Stimulated activated CD8-positive, alpha-beta memory T cell treated with anti-CD3 and anti-CD28 coated beads, Interleukin-12 subunit alpha, Interleukin-12 subunit beta, amount 100 ng/mL, for 4 hours (primary cell): ENCODE data around the gene ARL5A.
"Not testable (repeated sequence)": the region's sequence is repeated elsewhere in the genome, so short reads cannot be mapped to it uniquely, and the experiment has no call there.

ENCODE experiments used
- DNase-seq: peaks from one replicate; pipeline ENCODE4 v3.0.0-alpha.2; 2020; ENCODE audit warnings: low read depth

ARL5A gene

DNA sequence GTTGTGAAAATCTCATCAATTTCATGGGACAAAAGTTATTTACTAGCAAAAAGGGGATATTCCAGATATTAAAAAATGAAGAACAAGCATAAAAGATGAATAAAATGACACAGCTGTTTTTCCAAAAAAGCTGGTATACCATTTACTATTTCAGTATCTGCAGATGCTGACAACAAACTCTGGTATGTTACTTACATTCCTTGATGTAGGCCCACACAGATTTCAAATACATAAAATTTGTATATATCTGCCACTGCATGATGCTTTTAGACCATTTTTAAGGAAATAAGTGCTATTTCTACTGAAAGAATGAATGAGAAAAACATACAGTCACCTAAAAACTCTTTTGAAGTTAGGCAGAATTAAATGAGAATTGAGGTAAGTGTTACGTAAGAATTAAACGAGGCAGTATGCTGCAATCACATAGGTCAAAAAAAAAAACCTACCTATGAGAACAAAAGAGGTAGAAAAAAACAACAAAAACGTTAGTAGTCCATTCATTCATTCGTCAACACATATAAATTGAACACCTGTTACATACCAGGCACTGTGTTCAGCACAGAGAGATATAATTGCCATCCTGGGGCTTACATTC is 32.5 kb downstream of the ARL5A start:
- DNase-seq = no peak

DNA sequence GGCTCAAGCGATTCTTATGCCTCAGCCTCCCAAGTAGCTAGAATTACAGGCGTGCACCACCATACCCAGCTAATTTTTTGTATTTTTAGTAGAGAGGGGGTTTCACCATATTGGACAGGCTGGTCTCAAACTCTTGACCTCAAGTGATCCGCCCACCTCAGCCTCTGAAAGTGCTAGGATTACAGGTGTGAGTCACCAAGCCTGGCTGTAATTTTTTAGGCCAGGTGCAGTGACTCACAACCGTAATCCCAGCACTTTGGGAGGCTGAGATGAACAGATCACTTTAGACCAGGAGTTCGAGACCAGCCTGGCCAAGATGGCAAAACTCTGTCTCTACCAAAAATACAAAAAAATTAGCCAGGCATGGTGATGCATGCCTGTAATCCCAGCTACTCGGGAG is 33.8 kb downstream of the ARL5A start:
- not testable (repeated sequence) for DNase-seq

DNA sequence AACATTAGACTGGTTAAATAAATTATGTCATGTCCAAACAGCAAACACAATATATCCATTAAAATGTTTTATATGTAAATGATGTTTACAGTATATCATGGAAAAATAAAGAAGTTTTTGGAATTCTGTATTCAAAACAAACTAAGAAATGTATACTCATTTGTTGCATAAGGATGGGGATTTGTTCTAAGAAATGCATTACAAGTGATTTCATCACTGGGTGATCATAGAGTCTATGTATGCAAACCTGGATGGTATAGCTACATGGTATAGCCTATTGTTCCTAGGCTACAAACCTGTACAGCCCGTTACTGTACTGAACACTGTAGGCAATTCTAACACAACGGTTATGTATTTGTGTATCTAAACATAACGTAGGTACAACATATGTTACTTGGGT is 35.1 kb downstream of the ARL5A start:
- no peak for DNase-seq

DNA sequence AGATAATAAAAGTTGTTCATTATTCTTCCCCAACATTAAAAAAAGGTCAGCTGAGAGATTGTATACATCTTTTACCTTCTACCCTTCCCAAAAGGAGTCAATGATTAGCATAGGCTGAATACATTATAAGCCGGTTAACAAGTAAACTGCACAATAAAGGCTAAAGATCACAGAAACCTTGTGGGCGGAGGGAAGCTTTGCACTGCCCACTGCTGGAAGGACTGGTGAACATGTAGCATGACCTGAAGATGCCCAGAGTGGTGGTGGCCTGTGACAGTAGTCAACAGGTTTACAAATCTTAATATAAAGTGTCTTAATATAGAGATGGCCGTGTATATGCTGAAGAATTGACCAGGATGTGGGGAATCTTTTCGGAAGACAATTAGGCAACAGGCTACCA is 35.6 kb downstream of the ARL5A start:
- no peak for DNase-seq

DNA sequence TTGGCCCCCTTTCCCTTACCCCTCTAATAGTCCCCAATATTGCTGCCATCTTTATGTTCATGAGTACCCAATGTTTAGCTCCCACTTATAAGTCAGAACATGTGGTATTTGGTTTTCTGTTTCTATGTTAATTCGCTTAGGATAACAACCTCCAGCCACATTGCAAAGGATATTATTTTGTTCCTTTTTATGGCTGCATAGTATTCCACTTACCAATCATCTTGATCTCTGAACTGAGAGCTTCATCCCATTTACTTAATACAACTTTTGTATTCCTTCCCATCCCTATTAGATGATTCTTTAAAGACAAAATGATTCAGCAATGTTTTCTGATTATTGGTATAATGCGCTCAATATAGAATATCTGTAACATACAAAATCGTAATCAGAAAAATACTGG is 36.7 kb downstream of the ARL5A start:
- no peak for DNase-seq

DNA sequence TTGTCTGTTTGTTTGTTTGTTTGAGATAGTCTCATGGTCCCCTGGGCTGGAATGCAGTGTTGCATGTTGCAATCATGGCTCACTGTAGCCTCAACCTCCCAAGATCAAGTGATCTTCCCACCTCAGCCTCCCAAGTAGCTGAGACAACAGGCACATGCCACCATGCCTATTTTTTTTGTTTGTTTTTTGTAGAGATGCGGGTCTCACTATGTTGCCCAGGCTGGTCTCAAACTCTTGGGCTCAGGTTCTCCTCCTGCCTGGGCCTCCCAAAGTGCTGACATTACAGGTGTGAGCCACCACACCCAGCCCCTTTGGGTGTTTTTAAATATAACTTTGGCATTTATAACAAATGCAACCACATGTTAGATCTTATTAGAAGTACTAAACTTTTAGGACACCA is 37.5 kb downstream of the ARL5A start:
- DNase-seq = no peak

DNA sequence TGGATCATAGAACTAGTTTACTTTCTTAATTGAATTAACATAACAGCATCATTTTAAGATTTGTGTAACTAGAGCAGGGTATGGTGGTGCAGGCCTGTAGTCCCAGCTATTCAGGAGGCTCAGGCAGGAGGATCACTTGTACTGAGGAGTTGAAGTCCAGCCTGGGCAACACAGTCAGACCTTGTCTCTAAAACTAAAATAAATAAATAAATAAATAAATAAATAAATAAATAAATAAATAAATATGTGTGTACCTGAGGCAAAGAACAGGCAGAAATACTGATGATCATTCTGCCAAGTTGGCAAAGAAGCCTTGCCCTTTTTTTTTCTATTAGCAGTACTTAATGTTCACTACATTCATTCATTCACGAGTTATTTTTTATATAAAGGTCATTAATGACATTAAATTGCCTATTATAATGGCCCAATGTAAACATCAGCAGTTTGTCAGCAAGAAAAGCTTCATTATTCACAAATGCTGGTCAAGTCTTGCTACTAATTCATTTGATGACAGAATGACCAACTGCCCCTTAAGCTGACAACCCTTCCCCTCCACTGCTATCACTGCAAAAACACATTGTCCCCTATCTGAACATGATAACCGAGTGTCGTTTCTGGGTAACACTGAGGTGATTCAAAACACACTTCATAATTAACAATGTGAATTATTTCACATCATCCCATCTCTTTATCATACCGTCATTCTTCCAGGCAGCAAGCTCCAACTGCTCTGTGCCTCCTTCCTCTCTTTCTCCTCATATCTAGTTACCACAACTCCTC is 39.0 kb downstream of the ARL5A start:
- DNase-seq = no peak

DNA sequence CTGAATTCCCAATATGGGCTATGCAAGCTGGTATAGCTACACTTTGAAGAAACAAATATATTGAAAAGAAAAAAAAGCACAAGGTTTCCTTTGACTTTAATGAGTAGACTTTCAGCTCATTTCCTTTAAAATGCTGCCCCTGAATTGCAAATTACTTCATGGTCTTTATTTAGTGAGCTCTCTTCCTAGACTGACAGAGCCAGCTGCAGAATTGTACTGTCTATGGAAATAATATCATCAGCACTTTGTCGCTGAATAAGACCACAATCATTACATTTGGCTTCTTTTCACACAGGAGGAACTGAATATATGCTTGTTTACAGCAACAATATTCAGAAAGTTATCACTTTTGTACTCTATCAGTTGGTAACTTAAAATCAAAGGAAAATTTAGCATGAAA is 41.7 kb downstream of the ARL5A start:
- no peak for DNase-seq

DNA sequence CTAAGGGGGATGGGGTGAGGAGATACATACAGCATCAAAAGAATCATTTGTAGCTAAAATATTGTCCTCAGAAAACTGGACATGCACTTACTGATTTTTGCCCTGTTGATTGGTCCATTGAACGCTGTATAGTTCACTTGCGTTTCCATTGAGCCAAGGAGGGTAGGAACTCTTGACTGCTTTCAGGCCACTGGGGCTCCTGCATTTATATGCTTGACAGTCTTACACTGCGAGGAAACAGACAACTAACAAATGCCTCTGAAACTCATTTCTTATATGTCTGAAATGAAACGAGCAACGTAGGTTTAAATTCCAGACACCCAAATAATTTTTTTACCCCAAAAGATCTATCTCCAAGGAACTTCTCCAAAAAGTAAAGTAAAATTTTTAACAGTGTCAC is 42.1 kb downstream of the ARL5A start:
- DNase-seq = no peak

DNA sequence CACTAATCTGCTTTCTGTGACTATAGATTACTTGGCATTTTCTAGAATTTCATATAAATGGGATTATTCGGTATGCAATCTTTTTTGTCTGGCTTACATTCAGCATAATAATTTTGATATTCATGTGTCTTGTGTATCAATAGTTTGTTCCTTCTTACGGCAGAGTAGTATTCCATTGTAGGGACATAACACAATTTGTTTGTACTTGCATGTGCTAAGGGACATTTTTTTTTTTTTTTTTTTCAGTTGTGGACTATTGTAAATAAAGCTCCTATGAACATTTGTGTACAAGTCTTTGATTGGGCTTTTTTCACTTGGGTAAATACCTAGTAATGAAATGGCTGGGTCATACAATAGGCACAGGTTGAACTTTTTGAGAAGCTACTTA is 45.1 kb downstream of the ARL5A start:
- DNase-seq = no peak

DNA sequence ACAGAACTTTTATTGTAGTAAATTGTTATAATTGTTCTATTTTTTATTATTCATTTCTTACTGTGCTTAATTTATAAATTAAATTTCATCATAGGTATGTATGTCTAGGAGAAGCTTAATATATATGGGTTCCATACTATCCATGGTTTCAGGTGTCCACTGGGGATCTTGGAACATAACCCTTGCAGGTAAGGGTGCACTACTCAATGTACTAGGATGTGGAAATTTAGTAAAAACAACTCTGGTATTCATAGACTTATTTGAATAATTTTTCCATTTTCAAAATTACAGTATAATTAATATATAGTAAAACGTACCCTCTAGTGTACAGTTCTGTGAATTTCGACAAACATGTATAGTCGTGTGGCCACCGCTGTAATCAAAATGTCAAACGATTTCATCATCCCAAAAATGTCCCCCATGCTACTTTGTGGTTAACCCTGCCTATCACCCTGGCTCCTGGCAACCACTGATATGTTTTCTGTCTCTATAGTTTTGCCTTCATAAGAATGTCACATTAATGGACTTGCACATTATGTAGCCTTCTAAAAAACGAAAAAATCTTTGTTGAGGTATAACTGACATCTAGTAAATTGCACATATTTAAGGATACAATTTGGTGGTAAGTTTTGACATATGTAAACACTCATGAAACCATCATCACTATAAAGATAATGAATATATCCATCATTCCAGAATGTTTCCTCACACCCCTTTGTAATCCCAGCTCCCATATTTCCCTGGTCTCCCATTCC is 45.7 kb downstream of the ARL5A start:
- no peak for DNase-seq

DNA sequence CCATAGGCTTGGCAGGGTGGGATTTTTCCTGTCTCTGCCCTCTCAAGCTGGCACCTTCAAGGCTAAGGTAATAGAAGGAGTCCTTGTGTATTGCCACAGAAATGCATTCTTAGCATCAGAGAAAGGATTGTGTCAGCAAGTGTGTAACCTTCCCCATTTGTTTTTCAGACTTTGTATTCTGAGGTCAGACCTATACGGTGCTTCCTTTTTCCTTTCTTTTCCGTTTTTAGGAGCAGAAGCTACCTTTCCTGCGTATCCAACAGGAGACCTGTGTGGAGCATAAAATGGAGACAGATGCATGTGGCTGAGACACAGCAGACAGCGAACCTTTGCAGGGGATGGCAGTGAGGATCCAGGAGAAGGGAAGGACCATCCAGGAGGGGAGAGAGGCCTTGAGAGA is 46.6 kb downstream of the ARL5A start:
- no peak for DNase-seq

DNA sequence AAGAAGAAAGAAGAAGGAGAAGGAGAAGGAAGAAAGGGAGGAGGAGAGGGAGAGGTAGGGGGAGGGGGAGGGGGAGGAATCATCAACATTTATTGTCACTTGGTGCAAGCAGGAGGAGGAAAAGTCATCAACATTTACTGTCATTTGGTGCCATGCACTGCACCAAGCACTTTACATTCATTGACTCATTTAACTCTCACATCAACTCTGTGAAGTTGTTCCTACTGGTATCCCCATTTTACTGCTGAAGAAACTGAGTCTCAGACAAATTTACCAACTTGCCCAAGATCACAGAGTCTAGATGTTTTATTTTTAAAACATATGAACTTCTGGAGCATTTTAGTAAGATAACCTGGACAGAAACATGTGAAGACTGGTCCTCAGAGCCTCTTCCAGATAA is 47.3 kb downstream of the ARL5A start:
- no peak for DNase-seq

DNA sequence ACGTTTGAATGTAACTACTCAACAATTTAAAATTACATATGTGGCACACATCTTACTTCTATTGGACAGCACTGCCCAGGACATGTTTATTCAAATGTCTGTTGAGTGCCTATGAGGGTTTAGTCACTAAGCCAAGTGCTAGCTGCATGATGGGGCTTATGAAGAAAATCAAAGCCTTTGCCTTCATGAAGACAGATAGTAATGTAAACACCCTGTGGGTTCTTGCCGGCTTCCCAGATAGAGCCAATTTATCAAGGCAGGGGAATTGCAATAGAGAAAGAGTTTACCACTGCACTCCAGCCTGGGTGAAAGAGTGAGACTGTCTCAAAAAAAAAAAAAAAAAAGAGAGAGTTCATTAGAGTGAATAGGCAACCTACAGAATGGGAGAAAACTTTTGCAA is 50.3 kb downstream of the ARL5A start:
- DNase-seq = no peak

DNA sequence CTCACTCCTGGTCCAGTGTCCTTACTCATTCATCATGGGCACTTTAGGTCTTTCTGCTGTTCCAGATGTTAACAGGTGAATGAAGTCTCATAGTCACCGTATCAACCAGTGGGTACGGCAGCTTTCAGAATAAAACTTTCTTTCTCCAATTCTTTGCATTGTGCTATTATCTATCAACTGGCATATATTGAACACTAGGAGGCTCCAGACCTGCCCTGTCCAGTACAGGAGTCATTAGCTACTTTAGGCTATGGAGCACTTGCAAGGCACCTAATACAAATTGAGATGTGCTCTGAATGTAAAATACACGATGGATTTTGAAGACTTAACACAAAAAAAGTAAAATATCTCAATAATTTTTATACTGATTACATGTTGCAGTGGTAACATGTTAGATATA is 50.7 kb downstream of the ARL5A start:
- DNase-seq = no peak

DNA sequence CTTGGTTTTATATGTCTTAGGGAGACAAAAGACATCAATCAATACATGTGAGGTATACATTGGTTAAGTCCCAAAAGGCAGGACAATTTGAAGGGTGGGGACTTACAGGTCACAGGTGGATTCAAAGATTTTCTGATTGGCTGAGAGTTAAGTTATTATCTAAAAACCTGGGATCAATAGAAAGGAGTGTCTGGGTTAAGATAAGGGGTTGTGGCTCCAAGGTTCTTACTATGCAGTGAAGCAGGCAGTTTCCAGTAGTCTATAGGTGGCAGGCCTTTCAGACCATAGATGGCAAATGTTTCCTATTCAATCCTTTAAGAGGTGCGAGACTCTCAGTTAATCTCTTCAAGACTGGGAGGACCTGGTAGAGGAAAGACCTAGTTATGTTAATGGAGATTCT is 51.9 kb downstream of the ARL5A start:
- no peak for DNase-seq

DNA sequence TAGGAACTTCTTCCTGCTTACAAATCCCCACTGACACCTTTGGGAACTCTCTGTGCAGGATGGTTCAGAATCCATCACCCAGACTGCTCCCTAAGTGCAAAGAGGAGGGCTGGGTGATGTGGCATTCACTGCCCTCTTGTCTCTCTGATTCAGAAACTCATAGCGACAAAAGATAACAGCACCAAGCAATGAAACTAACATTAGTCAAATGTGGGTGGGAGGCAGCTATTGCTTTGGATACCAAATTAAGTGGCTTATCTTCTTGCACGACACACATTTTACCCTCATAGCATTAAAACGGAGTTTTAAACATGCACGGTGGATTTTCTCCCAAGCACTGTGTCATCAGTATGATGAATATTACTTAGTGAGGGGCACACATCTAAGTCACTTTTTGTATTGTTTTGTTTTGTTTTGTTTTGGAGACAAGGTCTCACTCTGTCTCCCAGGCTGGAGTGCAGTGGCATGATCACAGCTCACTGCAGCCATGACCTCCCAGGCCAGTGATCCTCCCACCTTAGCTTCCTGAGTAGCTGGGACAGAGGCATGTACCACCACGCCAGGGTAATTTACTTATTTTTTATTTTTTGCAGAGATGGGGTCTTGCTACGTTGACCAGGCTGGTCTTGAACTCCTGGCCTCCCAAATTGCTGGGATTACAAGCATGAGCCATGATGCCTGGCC is 53.0 kb downstream of the ARL5A start:
- no peak for DNase-seq

DNA sequence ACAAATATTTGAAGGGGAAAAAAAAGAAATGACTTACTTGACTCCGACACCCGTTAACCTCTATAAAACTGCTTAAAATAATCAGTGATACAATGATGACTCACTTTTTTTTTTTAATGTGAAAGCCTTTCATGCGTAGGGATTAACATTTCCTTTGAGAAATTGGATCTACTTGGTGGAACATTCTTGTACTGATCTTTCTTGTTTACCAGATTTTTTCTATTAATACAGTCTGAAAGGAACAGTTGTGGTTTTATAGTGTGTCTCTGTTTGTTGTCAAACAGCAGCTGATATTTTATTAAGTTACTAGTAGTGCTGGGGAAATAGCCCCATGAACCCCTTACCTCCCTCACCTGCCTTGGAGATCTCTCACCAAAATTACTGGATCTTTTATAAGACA is 53.7 kb downstream of the ARL5A start:
- DNase-seq = no peak

DNA sequence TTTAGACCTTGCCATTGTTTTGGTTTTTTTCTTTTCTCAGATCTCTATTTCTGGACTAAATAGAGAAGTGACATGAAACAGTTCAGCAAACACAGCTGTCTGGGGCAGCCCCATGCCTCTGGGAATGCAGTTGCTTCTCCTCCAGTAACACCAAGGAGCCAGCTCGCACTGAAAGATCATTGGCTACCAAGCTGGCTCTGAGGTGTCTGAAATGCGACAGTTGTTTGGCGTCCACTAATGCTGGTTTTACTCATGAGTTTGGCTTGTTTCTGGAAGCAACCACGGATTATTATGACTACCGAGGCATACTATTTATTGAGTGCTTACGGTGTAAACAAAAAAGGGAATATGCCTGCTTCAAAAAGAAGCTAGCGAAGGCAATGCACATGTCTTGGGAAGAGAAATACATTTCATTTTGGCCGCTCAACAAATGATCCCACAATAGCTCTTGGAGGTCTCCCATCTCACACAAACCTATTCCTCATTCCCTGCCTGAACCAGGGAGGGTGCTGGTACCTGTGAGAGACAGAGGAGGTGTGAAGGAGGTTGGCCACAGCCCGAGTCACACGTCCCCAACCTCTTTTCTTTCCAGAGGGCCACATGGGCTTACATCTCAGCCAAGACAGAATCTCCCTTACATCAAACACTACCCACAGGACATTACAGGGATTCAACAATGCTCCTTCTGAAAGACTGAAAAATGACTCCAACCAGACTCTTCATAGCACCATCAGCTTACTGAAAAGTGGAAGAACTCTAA is 56.4 kb downstream of the ARL5A start:
- DNase-seq = no peak

DNA sequence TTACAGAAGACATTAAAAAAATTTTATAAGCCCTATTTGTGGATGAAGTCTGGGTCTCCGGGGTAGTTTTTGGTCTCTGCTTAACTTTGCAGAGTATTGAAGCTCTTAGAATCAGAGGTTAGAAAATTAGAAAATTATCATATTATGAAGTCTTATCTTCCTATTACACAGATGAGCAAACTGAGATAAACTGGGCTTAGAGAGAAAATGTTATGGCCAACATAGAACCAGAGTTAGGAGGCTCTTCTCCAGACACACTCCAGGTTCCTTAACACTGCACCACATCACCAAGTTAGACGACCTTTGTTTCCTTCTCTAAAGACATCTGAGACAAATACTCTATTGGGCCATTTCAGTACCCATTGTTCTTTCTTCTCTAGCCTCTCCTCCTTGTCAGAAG is 57.2 kb downstream of the ARL5A start:
- no peak for DNase-seq

DNA sequence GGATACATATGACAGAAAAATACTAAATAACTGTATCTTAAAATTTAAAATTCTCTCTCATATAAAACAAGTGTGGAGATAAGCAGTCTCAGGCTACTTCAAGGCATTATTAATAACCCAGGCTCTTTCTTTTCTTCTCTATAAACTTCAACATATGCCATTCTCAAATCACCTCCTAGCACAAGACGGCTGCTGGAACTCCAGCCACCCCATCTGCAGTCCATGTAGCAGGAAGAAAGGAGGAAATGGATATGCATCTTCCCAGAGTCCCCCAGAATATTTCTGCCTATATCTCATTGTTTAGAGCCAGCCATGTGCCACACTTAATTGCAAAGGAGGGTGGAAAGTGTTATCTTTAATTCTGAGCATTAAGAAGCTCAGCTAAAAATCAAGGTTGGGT is 58.6 kb downstream of the ARL5A start:
- DNase-seq = no peak

DNA sequence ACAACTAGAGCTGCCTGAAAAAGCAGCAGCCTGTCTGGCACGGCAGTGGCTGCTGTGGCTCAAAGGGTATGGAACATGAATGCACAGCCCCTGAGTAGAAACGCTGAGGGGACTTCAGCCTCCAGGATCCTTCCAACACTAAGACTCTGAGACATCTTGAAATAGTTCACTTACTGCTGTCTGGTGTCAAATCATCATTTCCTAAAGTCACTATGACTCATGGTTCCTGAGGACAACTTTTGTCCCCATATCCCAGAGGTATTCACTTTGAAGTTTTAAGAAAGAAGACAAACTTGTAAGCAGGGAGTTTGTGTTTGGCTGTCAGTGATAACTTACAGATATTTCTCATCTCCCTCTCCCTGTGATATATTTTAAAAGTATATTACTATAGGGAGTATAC is 60.7 kb downstream of the ARL5A start:
- DNase-seq = no peak
